ENCODE measurements around the gene ADCY5.

DNA sequence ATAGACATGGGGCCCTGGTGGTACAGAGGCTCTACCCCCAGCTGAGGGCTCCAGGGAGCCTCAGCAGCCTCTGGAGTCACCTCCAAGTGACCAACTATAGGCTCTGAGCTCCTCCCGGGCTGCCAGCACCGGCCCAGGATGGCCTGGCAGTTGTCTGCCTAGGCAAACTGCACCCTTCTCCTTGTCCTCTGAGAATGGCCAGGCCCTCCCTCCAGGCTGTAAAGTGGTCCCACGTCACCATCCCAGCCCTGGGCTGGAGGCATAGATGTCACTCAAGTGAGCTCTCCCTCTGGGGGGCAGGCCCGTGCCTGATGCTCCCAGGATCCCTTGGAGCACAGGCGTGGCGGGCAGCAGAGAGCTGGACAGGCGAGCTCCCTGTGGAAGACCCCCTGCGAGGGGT, 127.1 kb downstream of the ADCY5 start:
- TF ChIP-seq POLR2A (IDR thresholded peaks at IDR 0.05) = no peak
- no peak for TF ChIP-seq POLR2AphosphoS5 (IDR thresholded peaks at IDR 0.05)

Measured in spleen (tissue), 3 donors.